GM12892 (cell line): ENCODE results near the gene LMAN1L.

Experiments used
- POLR2A ChIP-seq: IDR thresholded peaks from 2 replicates; pipeline ENCODE4 v1.6.1; 2011; ENCODE audit warnings: low read depth, low read length, control low read depth
- POLR2AphosphoS5 ChIP-seq: IDR thresholded peaks from 2 replicates; pipeline ENCODE4 v1.6.1; 2011; ENCODE audit warnings: low read depth, low read length, control low read depth

DNA sequence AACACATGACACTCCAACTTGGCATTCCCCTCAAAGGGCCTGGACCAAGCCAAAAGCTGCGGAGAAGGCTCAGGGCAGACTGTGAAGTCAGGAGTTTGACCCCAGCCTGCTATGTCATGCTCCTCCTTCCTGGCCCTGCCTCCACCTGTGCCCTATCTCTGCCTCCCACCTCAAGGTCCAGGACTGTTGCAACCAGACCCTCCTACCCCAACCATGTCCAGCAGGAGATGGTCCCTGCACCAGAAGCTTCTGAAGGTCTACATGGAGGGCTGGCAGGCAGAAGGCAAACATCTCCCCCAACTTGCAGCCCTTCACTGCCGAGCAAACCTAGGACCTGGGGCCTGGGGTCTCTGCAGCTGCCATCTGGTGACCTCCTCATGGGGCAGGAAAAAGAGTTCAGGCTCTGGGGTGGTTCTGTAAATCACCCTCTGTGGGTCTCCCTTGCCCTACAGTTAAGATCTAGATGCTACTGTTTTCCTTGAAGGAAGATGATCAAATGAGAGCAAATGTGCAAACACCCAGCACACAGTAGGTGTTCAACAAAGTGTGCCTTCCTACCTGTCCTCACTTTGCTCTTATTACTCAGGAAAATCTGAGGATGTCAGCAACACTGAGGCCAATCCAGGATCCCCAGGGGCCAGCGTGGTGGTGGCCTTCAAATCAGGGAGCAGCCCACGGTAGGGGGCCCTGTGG lies 42.3 kb upstream of the LMAN1L start:
- TF ChIP-seq POLR2A = no peak
- TF ChIP-seq POLR2AphosphoS5 = no peak
